GM19395 (cell line): ENCODE results near the gene TUBGCP6.
"Not testable (repeated sequence)": the region's sequence is repeated elsewhere in the genome, so short reads cannot be mapped to it uniquely, and the experiment has no call there.

Experiments
- ATAC-seq: cut with Tn5 transposase; IDR thresholded peaks from one replicate; pipeline ENCODE4 v1.9.1; 2021; ENCODE audit warnings: mild to moderate bottlenecking, moderate library complexity; ENCODE audit not compliant: unreplicated experiment

TUBGCP6 gene

GRCh38 chr22:50280708-50281383 is 36.0 kb upstream of the TUBGCP6 start:
- no peak for ATAC-seq

GRCh38 chr22:50280022-50280707 is 35.3 kb upstream of the TUBGCP6 start:
- ATAC-seq: no peak

GRCh38 chr22:50278956-50279619 is 34.3 kb upstream of the TUBGCP6 start:
- ATAC-seq: no peak

- ATAC-seq: no peak
These were observed 33.6 kb upstream of the TUBGCP6 start for GRCh38 chr22:50278461-50278860.

- no peak for ATAC-seq
These were observed 32.9 kb upstream of the TUBGCP6 start for GRCh38 chr22:50277761-50278160.

- ATAC-seq: no peak
These were observed 31.3 kb upstream of the TUBGCP6 start for GRCh38 chr22:50276143-50276542.

- ATAC-seq: no peak
These were observed 30.6 kb upstream of the TUBGCP6 start for GRCh38 chr22:50275181-50276055.

GRCh38 chr22:50274771-50275170 is 29.9 kb upstream of the TUBGCP6 start:
- ATAC-seq: no peak

GRCh38 chr22:50274311-50274710 is 29.5 kb upstream of the TUBGCP6 start:
- ATAC-seq: no peak

- not testable (repeated sequence) for ATAC-seq
These were observed 29.0 kb upstream of the TUBGCP6 start for GRCh38 chr22:50273781-50274180.

GRCh38 chr22:50273352-50273751 is 28.5 kb upstream of the TUBGCP6 start:
- ATAC-seq: not testable (repeated sequence)

GRCh38 chr22:50272044-50272802 is 27.4 kb upstream of the TUBGCP6 start:
- ATAC-seq: no peak

GRCh38 chr22:50271519-50271970 is 26.7 kb upstream of the TUBGCP6 start:
- ATAC-seq: no peak

- no peak for ATAC-seq
These were observed 26.0 kb upstream of the TUBGCP6 start for GRCh38 chr22:50270666-50271394.

- no peak for ATAC-seq
These were observed 25.3 kb upstream of the TUBGCP6 start, which contains the start of gene MAPK11 for GRCh38 chr22:50269970-50270665. TSS of gene MAPK11 (minus strand) at chr22:50270380. CDS start at chr22:50270292, 88 bp downstream.

GRCh38 chr22:50269573-50269969 is 24.7 kb upstream of the TUBGCP6 start:
- ATAC-seq: no peak

- no peak for ATAC-seq
These were observed 23.9 kb upstream of the TUBGCP6 start for GRCh38 chr22:50268655-50269113.

GRCh38 chr22:50267591-50268390 is 23.0 kb upstream of the TUBGCP6 start:
- no peak for ATAC-seq
